ENCODE data around the gene FAM184A. TPM values are rescaled to one million over a fixed set of nuclear protein-coding genes. Genes with fewer than 3 reads are reported as not detected.

Gene FAM184A
- total and polyA plus RNA-seq, 9 of the 15 experiments (the other 6 are each of a cell fraction or from before 2014, with no cell fraction given), result 6.4 to 18.7 (median 13.1) TPM

- TF ChIP-seq ZNF197 (CRISPR knock-in tag; IDR thresholded peaks at IDR 0.05; ENCODE audit: low read depth), result no peak
- TF ChIP-seq MGA (IDR thresholded peaks at IDR 0.05), result no peak
- TF ChIP-seq THAP12 (CRISPR knock-in tag; IDR thresholded peaks at IDR 0.05), result no peak
- TF ChIP-seq PTTG1 (tag; IDR thresholded peaks at IDR 0.05; ENCODE audit: low read depth), result no peak
- no peak for TF ChIP-seq RNF2 (IDR thresholded peaks at IDR 0.05)
- no peak for TF ChIP-seq AFF1 (IDR thresholded peaks at IDR 0.05; ENCODE audit: low read depth in 1 of 2, partially characterized antibody in 2 of 2)
- TF ChIP-seq ZBTB1 (CRISPR knock-in tag; IDR thresholded peaks at IDR 0.05; ENCODE audit: borderline replicate concordance, low read depth), result no peak
- TF ChIP-seq KAT7 (CRISPR knock-in tag; IDR thresholded peaks at IDR 0.05; ENCODE audit: borderline replicate concordance), result no peak
- no peak for TF ChIP-seq ZNF224 (CRISPR knock-in tag; IDR thresholded peaks at IDR 0.05)
- TF ChIP-seq TRIM24 (IDR thresholded peaks at IDR 0.05), result peak; percentile 81 to 89
- TF ChIP-seq HDAC1 (IDR thresholded peaks at IDR 0.05), result peak in 1 of 2 experiments; percentile 27; a peak in 1 of 4 replicates
These were observed 43.0 kb downstream of the FAM184A start (continued) for GRCh38 chr6:119035459-119035858.

Data from K562 (cell line).